Skeletal muscle cell (primary cell): ENCODE results near the gene MYO15B.
A peak's percentile ranks its signal among the peaks of the same experiment; 100 is the strongest.

Experiments
- DNase-seq: peaks from one replicate; pipeline ENCODE4 v3.0.0-alpha.2; 2010; ENCODE audit warnings: low read depth
- H3K4me3 ChIP-seq: 2 replicates; pipeline ENCODE4 v1.5.1; 2011; ENCODE audit warnings: low read depth, mild to moderate bottlenecking, control low read depth, low read length, moderate library complexity

The MYO15B gene

DNA sequence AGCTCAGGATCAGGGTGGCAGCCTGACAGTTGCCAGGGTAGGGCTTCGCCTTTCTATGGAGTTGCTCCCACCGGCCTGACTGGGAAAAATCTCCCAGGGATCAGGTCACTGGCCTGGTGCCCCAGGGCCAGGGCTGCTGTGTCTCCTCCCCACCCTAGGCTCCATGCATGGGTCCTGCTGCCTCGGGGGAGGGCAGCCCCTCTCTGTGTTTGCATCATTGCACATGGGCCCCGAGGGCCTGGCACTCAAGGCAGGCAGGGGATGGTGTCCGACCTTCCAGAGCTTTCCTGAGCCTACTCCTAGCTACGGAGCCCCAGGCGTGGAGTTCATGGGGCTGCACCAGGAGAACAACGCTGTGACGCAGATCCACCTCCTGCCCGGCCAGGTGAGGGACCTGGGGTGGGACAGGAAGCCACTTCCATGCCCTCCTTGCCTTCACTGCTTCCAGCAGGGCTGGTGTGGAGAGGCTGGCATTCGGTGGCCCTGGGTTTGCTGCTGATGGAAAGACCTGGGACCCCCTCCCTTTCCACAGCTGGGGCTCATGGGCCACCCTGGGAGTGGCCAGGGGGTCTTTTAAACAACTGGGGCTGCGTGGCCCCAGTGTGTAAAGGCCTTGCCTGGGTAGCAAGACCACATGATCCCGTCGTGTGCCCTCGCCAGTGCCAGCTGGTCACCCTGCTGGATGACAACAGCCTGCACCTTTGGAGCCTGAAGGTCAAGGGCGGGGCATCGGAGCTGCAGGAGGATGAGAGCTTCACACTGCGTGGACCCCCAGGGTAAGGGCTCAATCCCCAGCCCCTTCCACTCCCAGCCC is 29.5 kb upstream of the MYO15B start:
- no peak for DNase-seq

DNA sequence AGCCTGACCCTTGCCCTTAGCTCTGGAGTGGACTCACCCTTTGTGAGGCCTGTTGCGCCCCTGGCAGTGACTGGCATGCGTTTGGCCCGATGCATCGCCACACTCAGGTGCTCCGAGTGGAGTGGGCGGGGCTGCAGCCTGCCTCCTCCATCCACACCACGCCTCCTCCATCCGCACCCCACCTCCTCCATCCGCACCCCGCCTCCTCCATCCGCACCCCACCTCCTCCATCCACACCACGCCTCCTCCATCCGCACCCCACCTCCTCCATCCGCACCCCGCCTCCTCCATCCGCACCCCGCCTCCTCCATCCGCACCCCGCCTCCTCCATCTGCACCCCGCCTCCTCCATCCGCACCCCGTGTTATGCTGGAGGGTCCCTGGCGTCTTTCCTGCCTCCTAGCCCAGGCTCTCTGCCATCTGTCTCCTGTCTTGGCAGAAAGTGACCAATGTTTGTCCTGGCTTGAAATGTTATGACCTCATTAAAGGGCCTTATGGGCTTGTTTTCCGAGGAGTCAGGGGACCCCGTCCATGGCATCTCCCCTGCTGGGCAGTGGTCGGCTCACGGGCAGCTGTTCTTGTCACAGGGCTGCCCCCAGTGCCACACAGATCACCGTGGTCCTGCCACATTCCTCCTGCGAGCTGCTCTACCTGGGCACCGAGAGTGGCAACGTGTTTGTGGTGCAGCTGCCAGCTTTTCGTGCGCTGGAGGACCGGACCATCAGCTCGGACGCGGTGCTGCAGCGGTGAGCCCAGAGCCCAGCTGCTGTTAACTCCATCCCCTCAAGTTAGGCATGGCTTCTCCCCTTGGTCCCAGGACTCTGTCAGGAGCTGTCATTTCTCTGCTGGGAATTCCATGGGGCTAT is 28.7 kb upstream of the MYO15B start:
- DNase-seq = no peak
- H3K4me3 ChIP-seq = no peak overlapping the region

More for the DNA sequence above, 29.5 kb upstream of the MYO15B start:
- no peak overlapping the region for H3K4me3 ChIP-seq

DNA sequence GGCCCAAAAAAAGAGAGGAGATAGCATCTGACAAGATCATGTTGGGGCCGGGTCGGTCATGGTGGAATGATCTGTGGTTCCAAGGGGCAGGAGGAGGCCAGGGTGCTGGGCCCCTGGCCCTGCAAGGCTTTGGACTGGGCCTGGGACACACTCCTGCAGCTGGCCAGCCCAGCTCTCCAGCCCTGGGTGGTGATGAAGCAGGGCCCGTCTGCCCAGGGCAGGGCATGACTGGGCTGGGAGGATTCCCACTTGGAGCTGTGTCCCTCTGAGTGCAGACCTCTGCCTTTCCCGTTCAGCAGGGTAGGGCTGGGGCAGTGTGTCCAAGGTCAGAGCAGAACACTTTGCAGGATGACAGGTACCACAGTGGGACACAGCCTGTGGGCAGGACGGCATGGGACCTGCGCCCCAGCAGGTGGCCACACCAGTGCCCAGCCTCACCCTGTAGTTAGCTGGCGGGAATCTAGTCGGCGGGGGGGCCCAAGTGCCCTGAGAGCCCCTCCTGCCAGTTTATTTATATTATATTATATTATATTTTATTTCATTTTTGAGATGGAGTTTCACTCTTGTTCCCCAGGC is 27.6 kb upstream of the MYO15B start:
- no peak overlapping the region for H3K4me3 ChIP-seq
- no peak for DNase-seq

DNA sequence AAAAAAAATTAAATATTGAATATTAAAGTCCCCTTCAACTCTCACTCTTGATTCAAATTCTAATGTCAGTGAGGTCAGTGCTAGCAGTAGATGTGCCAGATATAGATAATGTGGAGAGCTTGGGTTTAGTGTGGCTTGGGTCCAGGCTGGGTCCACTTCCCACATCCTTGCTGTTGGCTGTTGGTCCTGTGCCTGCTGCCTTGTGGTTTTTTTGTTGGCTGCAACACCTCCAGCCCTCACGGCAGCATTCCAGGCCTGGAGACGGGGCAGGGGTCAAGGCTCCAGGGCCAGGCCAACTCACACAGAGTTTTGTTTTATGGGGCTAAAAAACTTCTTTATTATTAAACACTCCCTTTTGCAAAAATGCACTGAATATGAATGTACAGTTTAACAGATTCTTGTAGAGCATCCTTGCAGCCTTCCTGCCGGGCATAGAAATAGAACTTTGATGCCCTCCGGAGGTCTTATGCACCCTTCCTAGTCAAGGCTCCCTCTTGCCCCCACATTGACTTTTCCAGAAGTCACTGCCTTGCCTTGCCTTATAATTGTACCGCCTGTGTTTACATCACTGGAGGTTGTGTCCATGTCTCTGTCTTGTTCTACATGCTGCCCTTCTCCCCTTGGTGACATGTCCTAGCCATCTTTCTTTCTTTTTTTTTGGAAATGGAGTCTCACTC is 25.5 kb upstream of the MYO15B start:
- no peak overlapping the region for H3K4me3 ChIP-seq
- no peak for DNase-seq

DNA sequence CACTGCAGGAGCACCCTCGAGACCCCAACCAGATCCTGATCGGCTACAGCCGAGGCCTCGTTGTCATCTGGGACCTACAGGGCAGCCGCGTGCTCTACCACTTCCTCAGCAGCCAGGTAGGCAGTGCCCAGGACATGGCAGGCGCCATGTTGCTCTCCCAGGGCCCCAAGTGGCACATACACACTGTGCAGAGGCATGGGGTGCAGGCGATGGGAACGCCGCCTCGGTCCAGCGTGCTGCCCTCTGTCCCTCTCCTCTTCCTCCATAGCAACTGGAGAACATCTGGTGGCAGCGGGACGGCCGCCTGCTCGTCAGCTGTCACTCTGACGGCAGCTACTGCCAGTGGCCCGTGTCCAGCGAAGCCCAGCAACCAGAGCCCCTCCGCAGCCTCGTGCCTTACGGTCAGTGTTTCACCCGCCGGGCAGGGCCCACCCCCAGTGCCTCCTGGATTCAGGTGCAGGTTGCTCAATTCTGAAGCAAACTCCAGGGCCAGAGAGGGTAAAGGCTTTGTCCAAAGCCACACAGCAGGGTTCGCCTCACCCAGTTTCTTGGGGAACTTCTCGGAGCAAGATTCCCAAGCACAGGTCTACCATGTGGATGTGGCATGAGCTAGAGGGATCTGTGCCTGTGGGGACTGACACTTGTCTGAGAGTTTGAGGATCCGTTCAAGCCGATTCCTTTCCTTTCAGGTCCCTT is 24.4 kb upstream of the MYO15B start:
- no peak for DNase-seq
- H3K4me3 ChIP-seq = no peak overlapping the region

DNA sequence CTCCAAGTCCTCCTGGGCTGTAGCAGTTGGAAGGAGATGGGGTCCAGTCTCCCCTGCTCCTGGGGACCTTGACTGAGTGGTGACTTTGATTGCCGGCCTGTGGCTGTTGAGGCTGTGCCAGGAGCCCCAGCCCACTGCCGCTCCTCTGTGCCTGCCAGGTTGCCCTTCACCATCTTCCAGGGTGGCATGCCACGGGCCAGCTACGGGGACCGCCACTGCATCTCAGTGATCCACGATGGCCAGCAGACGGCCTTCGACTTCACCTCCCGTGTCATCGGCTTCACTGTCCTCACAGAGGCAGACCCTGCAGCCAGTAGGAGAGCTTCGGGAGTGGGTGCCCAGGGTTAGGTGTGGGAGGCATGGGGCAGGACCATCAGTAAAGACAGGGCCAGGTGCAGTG is 23.4 kb upstream of the MYO15B start:
- no peak overlapping the region for H3K4me3 ChIP-seq
- no peak for DNase-seq

DNA sequence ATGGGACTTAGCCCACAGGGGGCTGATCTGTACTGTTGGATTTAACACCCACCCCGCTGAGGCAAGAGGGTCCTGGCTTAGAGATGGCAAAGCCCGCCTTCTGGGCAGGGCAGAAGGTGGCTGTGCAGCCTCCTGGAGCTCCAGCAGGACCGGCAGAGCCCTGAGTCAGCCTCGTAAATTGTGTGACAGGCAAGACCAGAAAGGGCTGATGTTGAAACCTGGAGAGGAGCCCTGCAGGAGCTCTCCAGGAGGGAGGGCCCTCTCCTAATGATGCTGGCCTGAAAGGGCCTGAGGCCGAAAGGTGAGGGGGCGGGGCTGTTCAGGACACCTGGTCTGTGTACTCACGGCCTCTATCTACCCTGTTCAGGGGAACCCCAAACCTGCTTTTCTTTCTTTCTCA is 22.5 kb upstream of the MYO15B start:
- DNase-seq = peak; percentile 17
- no peak overlapping the region for H3K4me3 ChIP-seq

DNA sequence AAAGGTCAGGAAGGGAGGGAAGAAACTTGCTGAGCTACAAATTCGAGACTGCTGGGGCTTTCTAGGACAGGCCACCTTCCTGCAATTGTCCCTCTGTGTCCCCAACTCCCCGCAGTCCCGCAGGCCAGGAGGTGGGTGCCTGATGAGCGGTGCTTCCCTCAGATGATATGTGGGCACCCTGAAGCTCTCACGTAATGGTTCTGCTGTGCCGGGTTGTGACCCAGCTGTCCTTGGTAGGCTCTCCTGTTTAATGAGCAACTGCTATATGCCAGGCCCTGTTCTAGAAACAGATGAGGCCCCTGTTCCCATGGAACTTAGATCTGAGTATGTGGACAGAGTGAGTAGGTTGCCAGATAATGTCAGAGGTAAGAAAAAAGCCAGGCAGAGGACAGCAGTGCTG is 22.0 kb upstream of the MYO15B start:
- no peak for DNase-seq
- H3K4me3 ChIP-seq = no peak overlapping the region

DNA sequence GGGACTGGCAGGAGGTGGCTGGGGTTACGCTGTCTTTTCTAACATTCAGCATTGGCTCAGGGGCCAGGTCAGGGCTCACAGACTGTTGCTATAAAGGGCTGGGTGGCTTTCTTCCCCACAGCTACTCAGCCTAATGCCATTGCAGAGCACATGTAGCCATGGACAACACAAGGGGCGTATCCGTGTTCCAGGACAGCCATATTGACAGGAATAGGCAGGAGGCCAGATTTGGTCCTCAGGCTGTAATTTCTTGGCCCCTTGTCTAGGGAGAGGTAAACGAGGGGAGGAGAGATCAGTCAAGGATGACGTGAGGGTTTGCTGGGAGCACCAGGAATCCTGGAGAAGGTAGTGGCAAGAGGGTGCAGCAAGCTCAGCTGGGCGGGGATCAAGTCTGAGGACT is 21.2 kb upstream of the MYO15B start:
- DNase-seq = no peak
- no peak overlapping the region for H3K4me3 ChIP-seq

DNA sequence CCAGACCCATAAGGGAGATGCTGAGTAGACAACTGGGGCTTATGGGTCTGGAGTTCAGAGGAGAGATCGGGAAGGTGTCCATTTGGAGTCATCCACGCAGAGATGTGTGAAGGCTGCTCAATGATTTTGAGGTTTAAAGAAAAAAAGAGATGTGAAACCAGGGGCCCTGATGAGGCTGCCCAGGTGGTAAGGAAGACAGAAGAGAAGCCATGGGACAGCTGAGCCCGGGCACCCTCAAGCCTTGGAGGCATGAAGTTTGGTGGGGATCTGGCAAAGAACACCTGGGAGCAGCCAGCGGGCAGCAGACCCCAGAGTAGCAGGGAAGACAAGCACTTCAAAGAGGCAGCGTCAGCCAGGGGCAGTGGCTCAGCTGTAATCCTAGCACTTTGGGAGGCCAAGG is 20.8 kb upstream of the MYO15B start:
- no peak overlapping the region for H3K4me3 ChIP-seq
- no peak for DNase-seq

DNA sequence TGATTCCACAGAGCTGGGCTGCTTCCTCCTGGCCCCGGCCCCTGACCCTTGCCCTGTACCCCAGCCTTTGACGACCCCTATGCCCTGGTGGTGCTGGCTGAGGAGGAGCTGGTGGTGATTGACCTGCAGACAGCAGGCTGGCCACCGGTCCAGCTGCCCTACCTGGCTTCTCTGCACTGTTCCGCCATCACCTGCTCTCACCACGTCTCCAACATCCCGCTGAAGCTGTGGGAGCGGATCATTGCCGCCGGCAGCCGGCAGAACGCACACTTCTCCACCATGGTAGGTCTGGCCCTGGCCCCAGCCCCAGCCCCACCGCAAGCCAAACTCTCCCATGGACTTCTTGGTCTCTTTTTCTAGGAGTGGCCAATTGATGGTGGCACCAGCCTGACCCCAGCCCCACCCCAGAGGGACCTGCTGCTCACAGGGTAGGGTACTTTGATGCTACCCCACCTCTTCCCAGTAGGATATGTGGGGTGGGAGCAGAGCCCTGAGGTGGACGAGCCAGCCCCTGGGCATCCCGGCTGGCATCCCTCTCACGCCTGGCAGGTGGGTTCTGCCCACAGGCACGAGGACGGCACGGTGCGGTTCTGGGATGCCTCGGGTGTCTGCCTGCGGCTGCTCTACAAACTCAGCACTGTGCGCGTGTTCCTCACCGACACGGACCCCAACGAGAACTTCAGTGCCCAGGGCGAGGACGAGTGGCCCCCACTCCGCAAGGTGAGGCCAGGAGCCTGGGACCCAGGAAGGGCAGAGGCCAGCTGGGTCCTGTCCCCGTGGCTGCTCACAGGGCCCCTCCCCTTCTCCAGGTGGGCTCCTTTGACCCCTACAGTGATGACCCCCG is 19.0 kb upstream of the MYO15B start:
- H3K4me3 ChIP-seq = no peak overlapping the region
- DNase-seq = no peak

DNA sequence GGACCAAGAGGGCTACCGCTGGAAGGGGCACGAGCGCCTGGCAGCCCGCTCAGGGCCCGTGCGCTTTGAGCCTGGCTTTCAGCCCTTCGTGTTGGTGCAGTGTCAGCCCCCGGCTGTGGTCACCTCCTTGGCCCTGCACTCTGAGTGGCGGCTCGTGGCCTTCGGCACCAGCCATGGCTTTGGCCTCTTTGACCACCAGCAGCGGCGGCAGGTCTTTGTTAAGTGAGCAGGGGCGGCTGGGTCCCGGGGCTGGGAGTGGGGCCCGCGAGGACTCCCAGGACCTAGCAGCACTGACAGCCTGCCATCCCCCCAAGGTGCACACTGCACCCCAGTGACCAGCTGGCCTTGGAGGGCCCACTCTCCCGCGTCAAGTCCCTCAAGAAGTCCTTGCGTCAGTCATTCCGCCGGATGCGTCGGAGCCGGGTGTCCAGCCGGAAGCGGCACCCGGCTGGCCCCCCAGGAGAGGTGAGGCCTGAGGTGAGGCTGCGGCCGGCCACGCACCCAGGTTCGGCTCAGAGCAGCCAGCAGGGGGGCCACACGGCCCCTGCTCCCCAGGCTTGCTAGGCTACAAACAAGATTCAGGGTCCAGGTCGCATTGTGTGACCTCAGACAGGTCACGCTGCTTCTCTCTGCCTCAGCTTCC is 17.4 kb upstream of the MYO15B start:
- H3K4me3 ChIP-seq = no peak overlapping the region
- no peak for DNase-seq

DNA sequence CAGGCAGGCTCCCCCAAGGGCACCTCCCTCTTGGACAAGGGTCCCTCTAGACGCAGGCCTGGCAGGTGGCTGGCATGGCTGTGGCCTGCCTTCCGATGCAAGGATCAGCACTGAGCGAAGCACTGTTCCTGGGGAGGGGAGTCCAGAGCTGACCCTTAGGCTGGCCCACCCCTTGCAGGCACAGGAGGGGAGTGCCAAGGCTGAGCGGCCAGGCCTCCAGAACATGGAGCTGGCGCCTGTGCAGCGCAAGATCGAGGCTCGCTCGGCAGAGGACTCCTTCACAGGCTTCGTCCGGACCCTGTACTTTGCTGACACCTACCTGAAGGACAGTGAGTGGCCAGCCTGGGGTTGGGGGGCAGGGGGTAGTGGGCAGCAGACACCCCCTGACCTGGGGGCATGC is 16.8 kb upstream of the MYO15B start:
- DNase-seq = no peak
- H3K4me3 ChIP-seq = no peak overlapping the region

DNA sequence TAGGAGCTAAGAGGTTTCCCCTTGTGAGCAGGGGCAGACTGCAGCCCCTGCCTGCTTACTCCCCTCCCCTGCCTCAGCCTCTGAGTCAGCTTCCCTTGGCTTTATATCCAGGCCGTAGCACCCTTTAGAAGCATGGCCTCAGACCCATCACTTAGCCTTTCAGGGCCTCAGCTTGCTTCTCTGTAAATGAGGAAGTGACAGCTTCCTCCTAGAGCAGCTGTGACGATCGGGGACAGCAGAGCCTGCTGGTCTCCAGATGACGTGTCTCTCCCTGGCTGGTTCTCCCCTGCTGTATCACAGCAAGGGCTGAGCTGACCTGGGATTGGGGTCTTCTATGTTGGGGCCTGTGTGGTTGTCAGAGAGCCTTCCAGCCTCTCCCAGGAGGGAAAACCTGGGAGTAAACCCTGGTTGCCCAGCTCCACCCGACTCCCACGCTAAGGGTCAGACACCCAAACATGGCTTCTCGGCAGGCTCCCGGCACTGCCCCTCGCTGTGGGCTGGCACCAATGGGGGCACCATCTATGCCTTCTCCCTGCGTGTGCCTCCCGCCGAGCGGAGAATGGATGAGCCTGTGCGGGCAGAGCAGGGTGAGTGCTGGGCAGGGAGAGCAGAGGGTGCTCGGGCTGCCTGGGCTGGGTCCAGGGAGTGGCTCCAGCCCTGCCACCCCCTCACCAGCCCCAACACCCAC is 16.3 kb upstream of the MYO15B start:
- no peak for DNase-seq

DNA sequence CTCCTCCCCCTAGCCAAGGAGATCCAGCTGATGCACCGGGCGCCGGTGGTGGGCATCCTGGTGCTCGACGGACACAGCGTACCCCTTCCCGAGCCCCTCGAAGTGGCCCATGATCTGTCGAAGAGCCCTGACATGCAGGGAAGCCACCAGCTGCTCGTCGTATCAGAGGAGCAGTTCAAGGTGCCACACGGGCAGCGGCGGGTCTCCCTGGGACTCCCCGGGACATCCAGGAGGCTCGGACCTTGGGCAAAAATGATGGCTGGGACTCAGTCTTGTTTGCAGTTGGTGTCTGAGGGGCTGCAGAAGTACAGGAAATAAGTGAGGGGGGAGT is 15.8 kb upstream of the MYO15B start:
- DNase-seq = no peak
- H3K4me3 ChIP-seq = no peak overlapping the region

More for the DNA sequence above, 16.3 kb upstream of the MYO15B start:
- no peak overlapping the region for H3K4me3 ChIP-seq

DNA sequence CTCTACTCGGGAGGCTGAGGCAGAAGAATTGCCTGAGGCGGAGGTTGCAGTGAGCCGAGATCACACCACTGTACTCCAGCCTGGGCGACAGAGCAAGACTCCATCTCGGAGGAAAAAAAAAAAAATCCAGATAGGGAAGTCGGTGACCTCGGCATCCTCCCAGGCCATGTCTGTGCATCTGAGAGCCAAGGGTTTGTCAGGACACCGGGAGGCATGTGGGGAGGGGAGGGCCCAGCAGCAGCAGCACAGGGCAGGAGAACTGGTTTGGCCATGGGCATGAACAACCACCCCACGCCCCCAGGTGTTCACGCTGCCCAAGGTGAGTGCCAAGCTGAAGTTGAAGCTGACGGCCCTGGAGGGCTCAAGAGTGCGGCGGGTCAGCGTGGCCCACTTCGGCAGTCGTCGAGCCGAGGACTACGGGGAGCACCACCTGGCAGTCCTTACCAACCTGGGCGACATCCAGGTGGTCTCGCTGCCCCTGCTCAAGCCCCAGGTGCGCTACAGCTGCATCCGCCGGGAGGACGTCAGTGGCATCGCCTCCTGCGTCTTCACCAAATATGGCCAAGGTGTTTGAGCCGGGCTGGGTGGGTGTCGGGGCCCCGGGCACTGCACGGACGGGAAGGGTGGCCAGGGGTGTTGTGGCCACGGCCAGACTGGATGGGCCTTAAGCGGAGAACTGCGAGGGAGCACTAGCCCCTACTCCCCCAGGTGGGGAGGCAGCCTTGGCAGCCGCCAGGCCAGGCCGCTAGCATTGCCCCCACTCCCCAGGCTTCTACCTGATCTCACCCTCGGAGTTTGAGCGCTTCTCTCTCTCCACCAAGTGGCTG is 14.7 kb upstream of the MYO15B start:
- no peak for DNase-seq
- H3K4me3 ChIP-seq = no peak overlapping the region

DNA sequence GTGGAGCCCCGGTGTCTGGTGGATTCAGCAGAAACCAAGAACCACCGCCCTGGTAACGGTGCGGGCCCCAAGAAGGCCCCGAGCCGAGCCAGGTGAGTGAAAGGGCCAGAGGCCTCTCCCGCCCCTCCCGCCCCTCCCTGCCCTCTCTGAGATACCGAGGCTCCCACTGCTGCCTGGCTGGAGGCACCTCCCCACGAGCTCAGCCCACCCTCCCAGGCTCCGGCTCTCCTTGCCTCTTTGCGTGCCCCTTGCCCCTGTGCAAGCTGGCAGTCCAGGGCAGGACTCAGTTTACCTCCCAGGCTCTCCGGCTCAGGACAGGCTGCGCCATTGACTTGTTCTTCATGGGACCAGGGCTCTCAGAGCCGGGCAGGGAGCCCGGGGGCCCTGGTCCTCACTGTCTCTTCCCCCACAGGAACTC is 14.1 kb upstream of the MYO15B start:
- no peak overlapping the region for H3K4me3 ChIP-seq
- DNase-seq = no peak
